Measurements from ENCODE around the gene PCBD1. TPM values are rescaled to one million over a fixed set of nuclear protein-coding genes. Genes with fewer than 3 reads are reported as not detected.

PCBD1 gene
- total RNA-seq, 1 donor from 2014 or later: 54.6 TPM

DNA sequence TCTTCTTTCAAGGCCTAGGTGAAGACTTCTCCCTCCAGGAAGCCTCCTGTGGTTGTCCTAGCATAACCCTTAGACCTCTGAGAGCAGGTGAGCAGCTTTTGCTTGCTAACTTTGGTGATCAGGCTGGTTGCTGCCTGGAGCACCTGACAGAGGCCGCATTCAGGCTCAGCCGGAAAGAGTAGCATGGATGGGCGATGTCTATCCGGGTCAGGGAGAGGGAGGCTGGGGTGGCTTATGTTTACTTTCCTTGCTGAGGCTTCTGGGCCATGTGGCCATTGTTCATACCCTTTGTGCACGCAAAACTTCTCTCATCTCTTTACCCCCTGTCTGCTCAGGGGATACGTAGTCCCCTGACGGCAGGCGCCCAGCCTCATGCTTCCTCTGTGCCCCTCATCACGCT lies 27.4 kb upstream of the PCBD1 start:
- no peaks in the 10 kb centered on the region for H3K4me1 ChIP-seq (ENCODE audit: insufficient read depth, low read length)
- no peak overlapping the region for H3K4me2 ChIP-seq (ENCODE audit: low read length)
- Mint-ChIP-seq H3K27ac (ENCODE audit: unreplicated experiment) (no peak overlapping the region), H3K4me3 (ENCODE audit: unreplicated experiment) (no peak overlapping the region), H3K27me3 (ENCODE audit: low read depth, unreplicated experiment) (peaks cover 71% of the 10 kb centered on the region), H3K36me3 (ENCODE audit: low read depth, unreplicated experiment) (no peaks in the 10 kb centered on the region), H3K9me3 (ENCODE audit: unreplicated experiment) (no peaks in the 10 kb centered on the region), H3K4me1 (ENCODE audit: low read depth, unreplicated experiment) (peaks cover 1% of the 10 kb centered on the region)
- H3K4me3 ChIP-seq (ENCODE audit: insufficient read depth, low read depth, low read length): no peak overlapping the region
- no peak overlapping the region for H3K27ac ChIP-seq (ENCODE audit: low read depth, low read length)
- H2AFZ ChIP-seq (ENCODE audit: low read depth, low read length): no peak overlapping the region
- FAIRE-seq (no peak), DNase-seq (ENCODE audit: low read depth) (no peak)
- no peaks in the 10 kb centered on the region for H3K36me3 ChIP-seq (ENCODE audit: insufficient read depth, low read length)
- H3K79me2 ChIP-seq (ENCODE audit: insufficient read depth, low read length): no peaks in the 10 kb centered on the region
- no peak overlapping the region for H3K9ac ChIP-seq (ENCODE audit: low read length)
- H4K20me1 ChIP-seq (ENCODE audit: insufficient read depth, low read length): no peaks in the 10 kb centered on the region
- TF ChIP-seq, protein P1, sequence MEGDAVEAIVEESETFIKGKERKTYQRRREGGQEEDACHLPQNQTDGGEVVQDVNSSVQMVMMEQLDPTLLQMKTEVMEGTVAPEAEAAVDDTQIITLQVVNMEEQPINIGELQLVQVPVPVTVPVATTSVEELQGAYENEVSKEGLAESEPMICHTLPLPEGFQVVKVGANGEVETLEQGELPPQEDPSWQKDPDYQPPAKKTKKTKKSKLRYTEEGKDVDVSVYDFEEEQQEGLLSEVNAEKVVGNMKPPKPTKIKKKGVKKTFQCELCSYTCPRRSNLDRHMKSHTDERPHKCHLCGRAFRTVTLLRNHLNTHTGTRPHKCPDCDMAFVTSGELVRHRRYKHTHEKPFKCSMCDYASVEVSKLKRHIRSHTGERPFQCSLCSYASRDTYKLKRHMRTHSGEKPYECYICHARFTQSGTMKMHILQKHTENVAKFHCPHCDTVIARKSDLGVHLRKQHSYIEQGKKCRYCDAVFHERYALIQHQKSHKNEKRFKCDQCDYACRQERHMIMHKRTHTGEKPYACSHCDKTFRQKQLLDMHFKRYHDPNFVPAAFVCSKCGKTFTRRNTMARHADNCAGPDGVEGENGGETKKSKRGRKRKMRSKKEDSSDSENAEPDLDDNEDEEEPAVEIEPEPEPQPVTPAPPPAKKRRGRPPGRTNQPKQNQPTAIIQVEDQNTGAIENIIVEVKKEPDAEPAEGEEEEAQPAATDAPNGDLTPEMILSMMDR (IDR thresholded peaks at IDR 0.05; ENCODE audit: insufficient read depth, low read depth, low read length): no peak
- TF ChIP-seq EZH2 (IDR thresholded peaks at IDR 0.05; ENCODE audit: insufficient read depth, low read length): no peak
- H3K9me3 ChIP-seq (ENCODE audit: insufficient read depth, low read depth, low read length): no peaks in the 10 kb centered on the region
- H3K27me3 ChIP-seq (ENCODE audit: insufficient read depth, low read length): peaks cover 41% of the 10 kb centered on the region

DNA sequence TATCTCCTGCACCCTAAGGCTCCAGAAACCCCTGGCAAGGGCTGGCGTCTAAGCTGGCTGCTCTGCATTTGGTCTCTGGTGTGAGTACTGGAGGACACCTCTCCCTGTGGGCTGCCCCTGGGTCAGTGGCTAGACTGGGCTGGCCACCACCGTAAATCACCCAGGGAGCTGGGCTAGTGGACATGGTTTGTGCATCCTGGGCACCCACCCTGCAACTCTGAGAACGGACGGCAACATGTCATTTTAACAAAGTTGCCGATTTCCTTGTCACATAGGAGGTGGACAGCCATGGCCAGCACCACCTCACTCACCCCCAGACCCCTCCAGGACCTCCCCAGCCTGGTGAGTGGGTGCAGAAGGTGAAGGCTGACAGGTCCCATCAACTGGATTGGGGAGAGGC lies 26.8 kb upstream of the PCBD1 start:
- H4K20me1 ChIP-seq (ENCODE audit: insufficient read depth, low read length): no peaks in the 10 kb centered on the region
- Mint-ChIP-seq H3K4me1 (ENCODE audit: low read depth, unreplicated experiment) (peaks cover 1% of the 10 kb centered on the region), H3K4me3 (ENCODE audit: unreplicated experiment) (no peak overlapping the region), H3K27ac (ENCODE audit: unreplicated experiment) (no peak overlapping the region), H3K36me3 (ENCODE audit: low read depth, unreplicated experiment) (no peaks in the 10 kb centered on the region), H3K9me3 (ENCODE audit: unreplicated experiment) (no peaks in the 10 kb centered on the region), H3K27me3 (ENCODE audit: low read depth, unreplicated experiment) (peaks cover 74% of the 10 kb centered on the region)
- H3K79me2 ChIP-seq (ENCODE audit: insufficient read depth, low read length): no peaks in the 10 kb centered on the region
- H3K27me3 ChIP-seq (ENCODE audit: insufficient read depth, low read length): peaks cover 41% of the 10 kb centered on the region
- no peak overlapping the region for H2AFZ ChIP-seq (ENCODE audit: low read depth, low read length)
- no peak for TF ChIP-seq EZH2 (IDR thresholded peaks at IDR 0.05; ENCODE audit: insufficient read depth, low read length)
- no peaks in the 10 kb centered on the region for H3K9me3 ChIP-seq (ENCODE audit: insufficient read depth, low read depth, low read length)
- no peaks in the 10 kb centered on the region for H3K4me1 ChIP-seq (ENCODE audit: insufficient read depth, low read length)
- no peak overlapping the region for H3K27ac ChIP-seq (ENCODE audit: low read depth, low read length)
- H3K36me3 ChIP-seq (ENCODE audit: insufficient read depth, low read length): no peaks in the 10 kb centered on the region
- H3K9ac ChIP-seq (ENCODE audit: low read length): no peak overlapping the region
- FAIRE-seq (no peak), DNase-seq (ENCODE audit: low read depth) (no peak)
- no peak overlapping the region for H3K4me3 ChIP-seq (ENCODE audit: insufficient read depth, low read depth, low read length)
- no peak overlapping the region for H3K4me2 ChIP-seq (ENCODE audit: low read length)

DNA sequence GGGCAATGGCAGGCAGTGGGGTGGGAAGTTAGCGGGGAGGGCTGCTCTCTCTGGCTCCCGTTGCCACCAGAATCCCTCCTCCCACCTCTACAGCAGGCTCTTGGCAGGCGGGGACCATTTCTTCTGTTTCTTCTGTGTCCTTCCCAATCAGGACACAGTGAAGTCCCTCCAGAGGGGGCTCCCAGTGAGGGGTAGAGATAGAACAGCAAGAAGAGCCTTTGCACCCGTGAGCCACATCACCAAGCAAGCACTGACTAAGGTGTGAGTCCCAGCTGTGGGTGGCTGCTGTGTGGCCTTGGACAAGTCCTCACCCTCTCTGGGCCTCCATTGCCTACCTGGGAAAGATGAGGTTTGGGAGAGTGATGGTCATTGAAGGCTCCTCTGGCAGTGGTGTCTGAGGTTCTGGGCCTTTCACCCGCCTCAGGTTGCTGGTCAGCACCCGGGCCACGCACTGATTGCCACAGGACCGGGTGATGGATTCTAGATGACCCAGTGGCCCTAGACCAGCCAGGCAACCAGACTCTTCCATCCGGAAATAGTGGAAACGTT lies 26.0 kb upstream of the PCBD1 start:
- Mint-ChIP-seq H3K4me3 (ENCODE audit: unreplicated experiment) (no peak overlapping the region), H3K36me3 (ENCODE audit: low read depth, unreplicated experiment) (no peaks in the 10 kb centered on the region), H3K9me3 (ENCODE audit: unreplicated experiment) (no peaks in the 10 kb centered on the region), H3K4me1 (ENCODE audit: low read depth, unreplicated experiment) (peaks cover 1% of the 10 kb centered on the region), H3K27me3 (ENCODE audit: low read depth, unreplicated experiment) (peaks cover 71% of the 10 kb centered on the region), H3K27ac (ENCODE audit: unreplicated experiment) (no peak overlapping the region)
- DNase-seq (ENCODE audit: low read depth) (no peak), FAIRE-seq (no peak)
- Histone ChIP-seq H3K9ac (ENCODE audit: low read length) (no peak overlapping the region), H3K4me1 (ENCODE audit: insufficient read depth, low read length) (no peaks in the 10 kb centered on the region), H4K20me1 (ENCODE audit: insufficient read depth, low read length) (no peaks in the 10 kb centered on the region), H3K27ac (ENCODE audit: low read depth, low read length) (no peak overlapping the region), H3K79me2 (ENCODE audit: insufficient read depth, low read length) (no peaks in the 10 kb centered on the region), H3K9me3 (ENCODE audit: insufficient read depth, low read depth, low read length) (no peaks in the 10 kb centered on the region), H3K36me3 (ENCODE audit: insufficient read depth, low read length) (no peaks in the 10 kb centered on the region), H3K27me3 (ENCODE audit: insufficient read depth, low read length) (peaks cover 41% of the 10 kb centered on the region), H2AFZ (ENCODE audit: low read depth, low read length) (no peak overlapping the region), H3K4me3 (ENCODE audit: insufficient read depth, low read depth, low read length) (no peak overlapping the region), H3K4me2 (ENCODE audit: low read length) (no peak overlapping the region)
- TF ChIP-seq, protein P1 (IDR thresholded peaks at IDR 0.05; ENCODE audit: insufficient read depth, low read depth, low read length): no peak
- TF ChIP-seq EZH2 (IDR thresholded peaks at IDR 0.05; ENCODE audit: insufficient read depth, low read length): no peak
